H1 (cell line): Measurements from ENCODE around the gene IL17RE. TPM values are rescaled to one million over a fixed set of nuclear protein-coding genes. Genes with fewer than 3 reads are reported as not detected.

ENCODE experiments used
- ASH2L ChIP-seq: fragments of 200-600, 300-600 bp; sonication (generic); IDR thresholded peaks from one replicate; pipeline ENCODE4 v1.7.1; 2017; ENCODE audit warnings: low read length
- CHD2 ChIP-seq: IDR thresholded peaks from 2 replicates; pipeline ENCODE4 v1.6.1; 2012; ENCODE audit warnings: low read length, improper control_type of control experiment
- CTCF ChIP-seq, 3 experiments: IDR thresholded peaks; 1 replicate in 2 of 3; 2 replicates in 1 of 3; pipeline versions ENCODE4 v1.5.1 to v1.6.1; 2011; ENCODE audit warnings: low read length in 3 of 3, mild to moderate bottlenecking in 3 of 3, inconsistent platforms in 2 of 3, low read depth in 1 of 3, moderate library complexity in 1 of 3; ENCODE audit not compliant: insufficient read depth in 1 of 3; ENCODE audit errors: control extremely low read depth in 1 of 3
- E2F6 ChIP-seq: IDR thresholded peaks from 2 replicates; pipeline ENCODE4 v1.6.1; 2012; ENCODE audit warnings: inconsistent platforms
- EGR1 ChIP-seq: IDR thresholded peaks from 2 replicates; pipeline ENCODE4 v1.6.1; 2011; ENCODE audit warnings: low read depth, low read length, borderline replicate concordance
- EZH2 ChIP-seq: fragments of 200-600 bp; sonication (generic); IDR thresholded peaks from 2 replicates; pipeline ENCODE4 v1.7.1; 2012; ENCODE audit warnings: low read depth, mild to moderate bottlenecking, moderate library complexity, low read length, inconsistent platforms; ENCODE audit not compliant: severe bottlenecking
- FOSL1 ChIP-seq: IDR thresholded peaks from 2 replicates; pipeline ENCODE4 v1.6.1; 2011; ENCODE audit warnings: mild to moderate bottlenecking, low read depth, low read length, moderate library complexity; ENCODE audit not compliant: insufficient read depth
- GABPA ChIP-seq: IDR thresholded peaks from 2 replicates; pipeline ENCODE4 v1.6.1; 2011; ENCODE audit warnings: mild to moderate bottlenecking, low read length, moderate library complexity, borderline replicate concordance; ENCODE audit not compliant: insufficient read depth
- HDAC2 ChIP-seq, 2 experiments: fragments of 300-600 bp in 1 of 2; sonication (generic) in 1 of 2; IDR thresholded peaks; 2 replicates each; pipeline ENCODE4 v1.6.1; 2011 to 2012; ENCODE audit warnings: low read depth in 2 of 2, low read length in 2 of 2, mild to moderate bottlenecking in 2 of 2, moderate library complexity in 2 of 2, borderline replicate concordance in 1 of 2, inconsistent platforms in 1 of 2
- KDM4A ChIP-seq: IDR thresholded peaks from one replicate; pipeline ENCODE4 v1.7.1; 2012; ENCODE audit warnings: low read depth, mild to moderate bottlenecking, moderate library complexity, low read length, inconsistent platforms; ENCODE audit not compliant: severe bottlenecking
- KDM5A ChIP-seq: fragments of 200-600 bp; IDR thresholded peaks from 2 replicates; pipeline ENCODE4 v1.7.1; 2012; ENCODE audit warnings: mild to moderate bottlenecking, low read length, inconsistent platforms, mixed read lengths
- MAX ChIP-seq: IDR thresholded peaks from 2 replicates; pipeline ENCODE4 v1.6.1; 2012; ENCODE audit warnings: inconsistent platforms
- NANOG ChIP-seq: IDR thresholded peaks from 2 replicates; pipeline ENCODE4 v1.6.1; 2011; ENCODE audit warnings: low read length, low read depth, mild to moderate bottlenecking, inconsistent platforms; ENCODE audit not compliant: insufficient read depth, poor library complexity, severe bottlenecking
- RBBP5 ChIP-seq: IDR thresholded peaks from 2 replicates; pipeline ENCODE4 v1.7.1; 2012; ENCODE audit warnings: low read depth, mild to moderate bottlenecking, inconsistent platforms, low read length, moderate library complexity, borderline replicate concordance
- RNF2 ChIP-seq: fragments of 200-900, 300-1000 bp; sonication (generic); IDR thresholded peaks from 2 replicates; pipeline ENCODE4 v1.7.1; 2016; ENCODE audit warnings: borderline replicate concordance, low read depth, mild to moderate bottlenecking, antibody characterized with exemption, low read length; ENCODE audit not compliant: poor library complexity, severe bottlenecking; ENCODE audit errors: missing control alignments
- SAP30 ChIP-seq: fragments of 300-600 bp; sonication (generic); IDR thresholded peaks from 2 replicates; pipeline ENCODE4 v1.7.1; 2012; ENCODE audit warnings: low read length, moderate library complexity, mild to moderate bottlenecking, inconsistent platforms; ENCODE audit not compliant: insufficient read depth, insufficient replicate concordance
- TEAD4 ChIP-seq: IDR thresholded peaks from 2 replicates; pipeline ENCODE4 v1.6.1; 2012; ENCODE audit warnings: low read depth, low read length, inconsistent platforms, mixed read lengths
- ZNF274 ChIP-seq: IDR thresholded peaks from 2 replicates; pipeline ENCODE4 v1.7.0; 2012; ENCODE audit warnings: low read length, borderline replicate concordance; ENCODE audit errors: extremely low read depth
- polyA plus RNA-seq, 7 experiments: library from polyadenylated mRNA; depleted of rRNA in 3 of 7; stranded (reverse) in 5 of 7; unstranded in 2 of 7; fragments of >200 nt in 5 of 7; fragments of 200-250 nt in 2 of 7; gene quantifications; 1 replicate in 5 of 7; 2 replicates in 1 of 7; 4 replicates in 1 of 7; pipeline versions ENCODE4 v1.2.1 to v1.2.3, GENCODE V29; 2011 to 2013; ENCODE audit warnings: missing spikeins in 2 of 7, mixed read lengths in 2 of 7
- total RNA-seq: library from RNA; stranded (reverse); fragmentation: NEBNext Ultra II Directional; extraction: Animal tissue kit (Norgen Biotek cat#: 25700); gene quantifications from 2 replicates; pipeline ENCODE4 v1.2.1, GENCODE V29; 2021

IL17RE gene
- total and polyA plus RNA-seq, 2 of the 8 experiments (the other 6 are each of a cell fraction or from before 2014, with no cell fraction given): 3.4 to 4.9 TPM

GRCh38 chr3:9947025-9947995, 44.7 kb downstream of the IL17RE start (continued):
- TF ChIP-seq MAX: peak; percentile 96
- TF ChIP-seq CHD2: no peak
- TF ChIP-seq GABPA: no peak
- TF ChIP-seq NANOG: no peak
- TF ChIP-seq SAP30: no peak
- TF ChIP-seq RNF2: no peak
- no peak for TF ChIP-seq EZH2
- no peak for TF ChIP-seq ZNF274
- TF ChIP-seq KDM5A: no peak
- TF ChIP-seq RBBP5: no peak
- peak in 2 of 3 experiments; percentile 66 to 75; a peak in 3 of 4 replicates for TF ChIP-seq CTCF (IDR thresholded peaks at IDR 0.05; ENCODE audit: control extremely low read depth in 1 of 3, insufficient read depth in 1 of 3, low read depth in 1 of 3, low read length in 3 of 3)
- TF ChIP-seq ASH2L: peak; percentile 44
- TF ChIP-seq FOSL1: no peak
- TF ChIP-seq E2F6: peak; percentile 69
- TF ChIP-seq EGR1: no peak
- TF ChIP-seq TEAD4: no peak
- TF ChIP-seq KDM4A: no peak
- TF ChIP-seq HDAC2 (IDR thresholded peaks at IDR 0.05; ENCODE audit: borderline replicate concordance in 1 of 2, low read depth in 2 of 2, low read length in 2 of 2): peak; percentile 17 to 67; a peak in 2 of 4 replicates
